ENCODE data around the gene SLC6A7. TPM values are rescaled to one million over a fixed set of nuclear protein-coding genes. Genes with fewer than 3 reads are reported as not detected.

The SLC6A7 gene
- total RNA-seq, 1 donor from 2014 or later, result not detected

GRCh38 chr5:150152636-150153462 is 37.0 kb upstream of the SLC6A7 start:
- peaks cover 15% of the 10 kb centered on the region for H3K27me3 Mint-ChIP-seq (ENCODE audit: unreplicated experiment)
- H3K9me3 Mint-ChIP-seq (ENCODE audit: unreplicated experiment), result peaks cover 13% of the 10 kb centered on the region
- DNase-seq, result no peak
- no peak overlapping the region for H3K27ac Mint-ChIP-seq (ENCODE audit: unreplicated experiment)
- H3K36me3 Mint-ChIP-seq (ENCODE audit: unreplicated experiment), result no peaks in the 10 kb centered on the region
- H3K4me1 Mint-ChIP-seq (ENCODE audit: low read depth, unreplicated experiment), result peaks cover 21% of the 10 kb centered on the region
- H3K4me3 Mint-ChIP-seq (ENCODE audit: unreplicated experiment), result no peak overlapping the region
- TF ChIP-seq CTCF (IDR thresholded peaks at IDR 0.05; ENCODE audit: partially characterized antibody, unreplicated experiment), result no peak

GRCh38 chr5:150153483-150153882 is 36.4 kb upstream of the SLC6A7 start:
- no peak for DNase-seq
- peaks cover 15% of the 10 kb centered on the region for H3K27me3 Mint-ChIP-seq (ENCODE audit: unreplicated experiment)
- H3K27ac Mint-ChIP-seq (ENCODE audit: unreplicated experiment), result no peak overlapping the region
- no peak for TF ChIP-seq CTCF (IDR thresholded peaks at IDR 0.05; ENCODE audit: partially characterized antibody, unreplicated experiment)
- H3K9me3 Mint-ChIP-seq (ENCODE audit: unreplicated experiment), result peaks cover 13% of the 10 kb centered on the region
- no peak overlapping the region for H3K4me3 Mint-ChIP-seq (ENCODE audit: unreplicated experiment)
- H3K4me1 Mint-ChIP-seq (ENCODE audit: low read depth, unreplicated experiment), result peaks cover 21% of the 10 kb centered on the region
- H3K36me3 Mint-ChIP-seq (ENCODE audit: unreplicated experiment), result no peaks in the 10 kb centered on the region

GRCh38 chr5:150153957-150154617 is 35.8 kb upstream of the SLC6A7 start:
- Mint-ChIP-seq H3K36me3 (ENCODE audit: unreplicated experiment) (no peaks in the 10 kb centered on the region), H3K4me1 (ENCODE audit: low read depth, unreplicated experiment) (peaks cover 21% of the 10 kb centered on the region), H3K27ac (ENCODE audit: unreplicated experiment) (no peak overlapping the region), H3K4me3 (ENCODE audit: unreplicated experiment) (no peak overlapping the region), H3K27me3 (ENCODE audit: unreplicated experiment) (peaks cover 13% of the 10 kb centered on the region), H3K9me3 (ENCODE audit: unreplicated experiment) (peaks cover 9% of the 10 kb centered on the region)
- no peak for DNase-seq
- TF ChIP-seq CTCF (IDR thresholded peaks at IDR 0.05; ENCODE audit: partially characterized antibody, unreplicated experiment), result no peak

- Mint-ChIP-seq H3K36me3 (ENCODE audit: unreplicated experiment) (no peaks in the 10 kb centered on the region), H3K27ac (ENCODE audit: unreplicated experiment) (no peak overlapping the region), H3K27me3 (ENCODE audit: unreplicated experiment) (peaks cover 13% of the 10 kb centered on the region), H3K4me3 (ENCODE audit: unreplicated experiment) (no peak overlapping the region), H3K9me3 (ENCODE audit: unreplicated experiment) (peaks cover 12% of the 10 kb centered on the region), H3K4me1 (ENCODE audit: low read depth, unreplicated experiment) (peaks cover 21% of the 10 kb centered on the region)
- DNase-seq, result no peak
- no peak for TF ChIP-seq CTCF (IDR thresholded peaks at IDR 0.05; ENCODE audit: partially characterized antibody, unreplicated experiment)
Observed at GRCh38 chr5:150154618-150155128, 35.2 kb upstream of the SLC6A7 start.
